ENCODE data around the gene REV3L.

DNA sequence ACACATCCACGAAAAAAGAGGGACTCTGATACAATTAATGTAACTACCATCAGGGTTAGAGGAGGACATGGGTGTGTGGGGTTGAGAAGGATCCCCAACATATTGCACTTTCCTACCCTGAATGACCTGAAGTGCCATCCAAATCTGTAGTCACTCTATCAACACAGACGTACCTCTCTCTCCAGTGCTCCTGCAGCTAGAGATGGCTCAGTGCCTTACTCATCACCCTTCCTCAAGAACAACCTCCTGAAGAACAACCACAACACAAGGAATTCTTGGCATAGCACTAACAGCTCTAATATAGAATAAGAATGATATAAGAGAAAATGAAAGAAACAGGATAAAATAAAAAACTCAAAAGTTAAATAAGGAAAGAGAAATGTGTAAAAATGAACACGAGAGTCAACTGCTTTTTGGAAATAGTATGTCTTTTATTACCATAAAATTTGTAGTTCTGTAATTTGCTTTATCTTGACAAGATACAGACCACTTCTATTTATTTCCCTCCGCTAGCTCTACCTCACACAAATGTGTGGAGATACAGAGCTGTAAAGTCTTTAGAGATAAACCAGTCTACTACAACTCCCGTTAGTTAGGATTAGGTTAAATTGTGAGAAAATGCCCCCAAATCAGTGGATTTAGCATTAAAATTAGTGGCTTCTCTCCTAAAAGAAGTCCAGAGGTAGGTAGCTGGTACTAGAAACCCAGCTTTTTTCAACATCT, 63.9 kb downstream of the REV3L start:
- TF ChIP-seq, protein P1, sequence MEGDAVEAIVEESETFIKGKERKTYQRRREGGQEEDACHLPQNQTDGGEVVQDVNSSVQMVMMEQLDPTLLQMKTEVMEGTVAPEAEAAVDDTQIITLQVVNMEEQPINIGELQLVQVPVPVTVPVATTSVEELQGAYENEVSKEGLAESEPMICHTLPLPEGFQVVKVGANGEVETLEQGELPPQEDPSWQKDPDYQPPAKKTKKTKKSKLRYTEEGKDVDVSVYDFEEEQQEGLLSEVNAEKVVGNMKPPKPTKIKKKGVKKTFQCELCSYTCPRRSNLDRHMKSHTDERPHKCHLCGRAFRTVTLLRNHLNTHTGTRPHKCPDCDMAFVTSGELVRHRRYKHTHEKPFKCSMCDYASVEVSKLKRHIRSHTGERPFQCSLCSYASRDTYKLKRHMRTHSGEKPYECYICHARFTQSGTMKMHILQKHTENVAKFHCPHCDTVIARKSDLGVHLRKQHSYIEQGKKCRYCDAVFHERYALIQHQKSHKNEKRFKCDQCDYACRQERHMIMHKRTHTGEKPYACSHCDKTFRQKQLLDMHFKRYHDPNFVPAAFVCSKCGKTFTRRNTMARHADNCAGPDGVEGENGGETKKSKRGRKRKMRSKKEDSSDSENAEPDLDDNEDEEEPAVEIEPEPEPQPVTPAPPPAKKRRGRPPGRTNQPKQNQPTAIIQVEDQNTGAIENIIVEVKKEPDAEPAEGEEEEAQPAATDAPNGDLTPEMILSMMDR (IDR thresholded peaks at IDR 0.05; ENCODE audit: insufficient read depth, low read depth, low read length), result no peak
- TF ChIP-seq EZH2 (IDR thresholded peaks at IDR 0.05; ENCODE audit: insufficient read depth, low read length), result no peak
